GM06990 (cell line): ENCODE data around the gene NCBP3.

Experiments
- DNase-seq: peaks from one replicate; pipeline ENCODE4 v3.0.0-alpha.2; 2011; ENCODE audit not compliant: insufficient read length; ENCODE audit errors: extremely low read depth
- H3K27me3 ChIP-seq: replicated peaks from 2 replicates; pipeline ENCODE4 v1.6.0; 2011; ENCODE audit warnings: low read length; ENCODE audit not compliant: control insufficient read depth, insufficient read depth
- H3K36me3 ChIP-seq: 2 replicates; pipeline ENCODE4 v1.5.1; 2011; ENCODE audit warnings: low read length; ENCODE audit not compliant: control insufficient read depth, insufficient read depth
- H3K4me3 ChIP-seq: replicated peaks from 2 replicates; pipeline ENCODE4 v1.5.1; 2011; ENCODE audit warnings: low read depth, mild to moderate bottlenecking, control low read depth, low read length
- TF ChIP-seq, protein P1 (sequence below): IDR thresholded peaks from 2 replicates; pipeline ENCODE4 v1.5.1; 2011; ENCODE audit warnings: low read length, control low read depth, mild to moderate bottlenecking, inconsistent platforms; ENCODE audit not compliant: insufficient read depth, poor library complexity, severe bottlenecking

The NCBP3 gene

DNA sequence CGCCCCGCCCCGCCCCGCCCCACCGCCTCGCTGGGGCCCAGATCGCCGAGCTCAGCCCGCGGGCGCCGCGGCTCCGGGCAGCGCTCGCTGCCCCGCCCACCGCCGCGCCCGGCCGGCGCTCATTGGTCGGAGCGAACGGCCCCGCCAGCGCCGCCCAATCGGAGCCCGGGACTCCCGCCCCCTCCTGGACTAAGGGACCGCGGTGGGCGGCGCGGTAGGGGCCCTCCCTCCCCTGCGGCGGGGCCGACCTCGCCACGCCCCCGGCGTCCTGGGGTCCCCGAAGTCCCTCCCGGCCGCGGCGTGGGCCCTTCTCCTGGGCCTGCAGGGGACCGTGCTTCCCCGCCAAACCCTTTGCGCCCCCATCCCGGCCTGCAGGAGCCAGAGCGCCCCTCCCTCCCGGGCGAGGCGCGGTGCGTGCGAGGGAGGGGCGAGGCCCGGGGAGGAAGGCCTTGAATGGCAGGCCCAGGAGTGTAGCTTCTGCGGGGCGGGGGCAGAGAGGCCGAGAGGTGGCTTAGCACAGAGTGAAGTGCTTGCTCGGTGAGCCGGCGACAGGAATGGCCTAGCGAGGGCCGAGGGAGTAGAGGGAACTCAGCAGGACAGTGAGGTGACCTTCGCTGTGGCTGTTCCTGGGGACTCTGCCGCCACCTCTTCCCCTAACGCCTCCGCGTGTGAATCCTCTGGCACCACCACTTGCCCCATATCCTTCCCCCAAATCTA lies 47.1 kb upstream of the NCBP3 start, which contains the start of gene CAMKK1:
TSS of gene CAMKK1 (minus strand) at position 51 of the 717 bp plus-strand sequence. CDS start 7,366 bp downstream, outside the sequence.
- TF ChIP-seq, protein P1, sequence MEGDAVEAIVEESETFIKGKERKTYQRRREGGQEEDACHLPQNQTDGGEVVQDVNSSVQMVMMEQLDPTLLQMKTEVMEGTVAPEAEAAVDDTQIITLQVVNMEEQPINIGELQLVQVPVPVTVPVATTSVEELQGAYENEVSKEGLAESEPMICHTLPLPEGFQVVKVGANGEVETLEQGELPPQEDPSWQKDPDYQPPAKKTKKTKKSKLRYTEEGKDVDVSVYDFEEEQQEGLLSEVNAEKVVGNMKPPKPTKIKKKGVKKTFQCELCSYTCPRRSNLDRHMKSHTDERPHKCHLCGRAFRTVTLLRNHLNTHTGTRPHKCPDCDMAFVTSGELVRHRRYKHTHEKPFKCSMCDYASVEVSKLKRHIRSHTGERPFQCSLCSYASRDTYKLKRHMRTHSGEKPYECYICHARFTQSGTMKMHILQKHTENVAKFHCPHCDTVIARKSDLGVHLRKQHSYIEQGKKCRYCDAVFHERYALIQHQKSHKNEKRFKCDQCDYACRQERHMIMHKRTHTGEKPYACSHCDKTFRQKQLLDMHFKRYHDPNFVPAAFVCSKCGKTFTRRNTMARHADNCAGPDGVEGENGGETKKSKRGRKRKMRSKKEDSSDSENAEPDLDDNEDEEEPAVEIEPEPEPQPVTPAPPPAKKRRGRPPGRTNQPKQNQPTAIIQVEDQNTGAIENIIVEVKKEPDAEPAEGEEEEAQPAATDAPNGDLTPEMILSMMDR, result no peak
- H3K36me3 ChIP-seq, result no peaks in the 10 kb centered on the region
- H3K27me3 ChIP-seq, result no peaks in the 10 kb centered on the region; the same call in 1 of the 2 replicates
- DNase-seq, result peak; percentile 90
- peak within 1 kb of the TSS; percentile 60 for H3K4me3 ChIP-seq

DNA sequence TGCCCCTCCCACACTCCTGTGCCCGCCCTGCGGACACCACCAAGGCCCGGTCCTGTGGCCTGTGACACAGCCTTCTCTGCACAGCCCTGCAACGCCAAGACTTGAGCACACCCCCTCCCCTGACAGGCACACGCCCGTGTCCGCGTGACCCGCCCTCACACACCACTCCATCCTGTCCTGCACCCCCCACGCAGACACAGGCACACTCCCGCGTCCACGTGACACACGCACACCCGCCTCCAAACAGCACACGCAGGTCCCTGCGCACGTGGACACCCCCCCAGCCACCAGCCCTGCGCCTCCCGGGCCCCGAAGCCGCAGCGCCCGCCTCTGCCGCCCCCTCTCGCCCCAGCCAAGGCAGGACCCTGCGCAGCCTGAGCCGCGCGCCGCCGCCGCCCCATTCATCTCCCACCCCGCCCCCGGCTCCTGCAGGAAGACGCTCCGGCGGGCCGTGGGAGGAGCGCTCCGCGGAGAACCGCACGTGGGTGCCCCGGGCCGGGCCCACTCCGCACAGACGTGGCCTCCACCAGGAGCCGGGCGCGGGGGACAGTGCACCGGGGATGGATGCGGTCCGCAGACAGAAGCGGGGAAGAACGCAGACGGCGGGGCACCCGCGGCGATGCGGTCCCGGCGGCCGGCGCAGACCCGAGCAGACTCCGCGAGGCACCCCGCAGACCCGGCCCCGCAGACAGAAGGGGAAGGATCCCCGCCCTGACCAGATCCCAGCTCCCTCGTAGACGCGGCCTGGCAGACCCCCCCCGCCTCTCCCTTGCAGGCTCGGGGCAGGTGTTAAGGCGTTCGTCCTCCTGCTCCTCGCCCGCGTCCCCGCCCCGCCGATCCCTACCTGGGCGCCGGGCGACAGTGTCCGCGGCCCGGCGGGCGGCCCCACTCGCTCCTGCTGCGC lies 46.3 kb upstream of the NCBP3 start:
- DNase-seq, result peak; percentile 59
- TF ChIP-seq, protein P1, result no peak
- H3K27me3 ChIP-seq, result no peaks in the 10 kb centered on the region; the same call in 1 of the 2 replicates
- no peaks in the 10 kb centered on the region for H3K36me3 ChIP-seq
- H3K4me3 ChIP-seq, result peak overlapping the region; percentile 60

DNA sequence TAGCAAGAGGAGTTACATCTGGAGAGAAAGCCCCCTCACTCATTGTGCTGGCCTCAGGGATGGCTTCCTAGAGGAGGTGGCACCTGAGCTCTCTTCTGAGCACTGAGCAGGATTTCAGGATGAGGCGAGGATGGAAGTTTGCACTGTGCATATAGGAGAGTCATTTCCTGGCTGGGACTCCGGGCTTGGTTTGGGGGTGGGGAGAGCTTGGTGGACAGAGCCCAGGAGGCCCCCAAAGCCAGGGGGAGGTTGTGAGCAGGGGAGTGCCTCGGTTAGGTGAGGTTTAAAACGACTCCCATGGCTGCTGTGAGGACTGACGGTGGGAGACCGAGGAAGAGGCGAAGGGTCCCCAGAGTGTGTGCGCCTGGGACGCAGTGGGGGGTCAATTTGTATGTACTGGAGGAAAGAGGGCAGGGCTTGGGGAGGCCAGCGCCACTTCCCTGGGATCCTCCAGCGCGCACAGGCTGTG lies 45.6 kb upstream of the NCBP3 start:
- peak overlapping the region; percentile 60 for H3K4me3 ChIP-seq
- H3K27me3 ChIP-seq, result no peaks in the 10 kb centered on the region; the same call in 1 of the 2 replicates
- DNase-seq, result no peak
- TF ChIP-seq, protein P1, result no peak
- H3K36me3 ChIP-seq, result no peaks in the 10 kb centered on the region

DNA sequence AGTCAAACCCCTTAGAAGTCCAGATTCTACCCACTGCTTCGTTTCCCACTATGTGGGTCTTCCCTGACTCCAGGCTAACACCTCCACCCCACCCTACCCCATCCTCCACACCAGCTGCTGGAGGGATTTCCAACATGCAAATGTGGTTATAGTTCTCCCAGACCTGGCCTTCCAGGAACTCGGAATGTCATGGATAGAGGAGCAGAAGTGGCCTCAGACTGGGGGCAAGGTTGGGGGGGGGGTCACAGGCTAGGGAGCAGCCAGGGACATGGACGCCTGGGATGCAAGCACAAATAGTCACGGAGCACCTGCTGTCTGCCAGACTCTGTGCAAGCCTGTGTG lies 44.8 kb upstream of the NCBP3 start:
- H3K36me3 ChIP-seq, result no peaks in the 10 kb centered on the region
- TF ChIP-seq, protein P1, result no peak
- no peak overlapping the region for H3K4me3 ChIP-seq

DNA sequence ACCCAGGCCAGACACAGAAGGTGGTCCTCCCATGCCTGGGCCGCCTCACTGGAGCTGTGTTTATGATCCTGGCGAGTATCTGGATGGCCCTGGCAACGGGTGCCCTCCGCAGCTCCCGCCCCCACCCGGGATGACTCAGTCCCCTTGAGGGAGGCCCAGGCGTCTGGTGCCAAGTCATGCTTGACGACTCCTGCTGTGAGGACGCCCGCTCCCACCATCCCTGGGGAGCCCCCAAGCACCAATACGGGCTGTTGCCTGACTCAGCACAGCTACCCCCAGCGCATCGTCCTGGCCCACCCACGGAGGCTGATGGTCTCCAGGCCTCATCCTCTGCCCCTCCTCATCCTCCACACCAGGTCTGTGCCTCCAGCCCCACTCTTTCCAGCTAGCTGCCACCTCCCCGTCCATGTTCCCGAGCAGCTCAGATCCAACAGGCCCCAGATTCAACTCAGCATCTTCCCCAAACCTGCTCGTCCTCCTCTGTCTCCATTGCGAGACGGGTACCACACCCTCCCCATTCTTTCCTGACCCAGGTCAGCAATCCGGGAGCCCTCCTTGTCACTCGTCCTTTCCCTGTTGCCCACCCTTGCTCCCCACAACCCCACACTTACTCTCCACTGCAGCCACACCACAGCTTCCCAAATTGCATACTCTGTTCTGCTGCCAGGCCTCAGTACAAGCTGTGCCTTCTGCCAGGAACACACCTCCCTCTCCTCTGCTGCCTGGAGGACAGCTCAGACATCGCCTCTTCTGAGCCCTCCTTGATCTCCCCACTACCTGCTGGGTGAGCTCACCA lies 44.2 kb upstream of the NCBP3 start:
- no peak overlapping the region for H3K4me3 ChIP-seq
- TF ChIP-seq, protein P1, result no peak
- no peaks in the 10 kb centered on the region; the same call in 1 of the 2 replicates for H3K27me3 ChIP-seq
- no peaks in the 10 kb centered on the region for H3K36me3 ChIP-seq
- no peak for DNase-seq

More for the DNA sequence above, 44.8 kb upstream of the NCBP3 start:
- no peaks in the 10 kb centered on the region; the same call in 1 of the 2 replicates for H3K27me3 ChIP-seq
- DNase-seq, result no peak
